Mucosa of descending colon (tissue), 3 donors: Measurements from ENCODE around the gene ZNF500. TPM values are rescaled to one million over a fixed set of nuclear protein-coding genes. Genes with fewer than 3 reads are reported as not detected.
A peak's percentile ranks its signal among the peaks of the same experiment; 100 is the strongest.

ENCODE experiments used
- ATAC-seq: fragments of 200-7000 bp; cut with Tn5 transposase; one replicate; pipeline ENCODE4 v1.9.1; 2020; ENCODE audit warnings: mild to moderate bottlenecking, moderate library complexity
- DNase-seq, 3 donors: peaks; one replicate each; pipeline ENCODE4 v3.0.0-alpha.2; 2020
- H3K36me3 ChIP-seq: fragments of 200-600 bp; one replicate; pipeline ENCODE4 v1.8.0; 2021; ENCODE audit warnings: low read depth, mild to moderate bottlenecking
- H3K4me1 ChIP-seq: fragments of 200-600 bp; one replicate; pipeline ENCODE4 v1.8.0; 2021; ENCODE audit warnings: low read depth, mild to moderate bottlenecking
- H3K4me3 ChIP-seq: fragments of 200-600 bp; one replicate; pipeline ENCODE4 v1.8.0; 2021; ENCODE audit warnings: mild to moderate bottlenecking
- H3K9me3 ChIP-seq: fragments of 200-600 bp; one replicate; pipeline ENCODE4 v1.8.0; 2021; ENCODE audit warnings: mild to moderate bottlenecking
- intact Hi-C, 2 donors: fragments of 100-400 bp; cut with DNase I in 1 of 2; cut with micrococcal nuclease in 1 of 2; formaldehyde crosslinking; loops; one replicate each; pipeline versions ENCODE4 v1.11.0 to v1.11.1; 2022; cut with DNase I, micrococcal nuclease
- total RNA-seq, 3 donors: library from RNA; stranded (reverse); fragmentation: NEBNext Ultra II Directional in 2 of 3; extraction: Animal tissue kit (Norgen Biotek cat#: 25700) in 2 of 3; gene quantifications; one replicate each; pipeline versions ENCODE4 v1.2.1 to v1.2.4, GENCODE V29; 2021 to 2023
- TF ChIP-seq, protein P1 (sequence below): fragments of 200-600 bp; IDR thresholded peaks from one replicate; pipeline ENCODE4 v1.8.0; 2022; ENCODE audit warnings: antibody characterized with exemption, mild to moderate bottlenecking
- donor health status: DM: no; HTN: no; CAD: no; lungs with moderate emphysema.
- donor health status: DM: no; HTN: no; CAD: no.
- donor health status: DM: no; HTN: yes; CAD: no.

Gene ZNF500
- total RNA-seq, 3 donors from 2014 or later, result 11.0 to 22.9 (median 18.8) TPM

DNA sequence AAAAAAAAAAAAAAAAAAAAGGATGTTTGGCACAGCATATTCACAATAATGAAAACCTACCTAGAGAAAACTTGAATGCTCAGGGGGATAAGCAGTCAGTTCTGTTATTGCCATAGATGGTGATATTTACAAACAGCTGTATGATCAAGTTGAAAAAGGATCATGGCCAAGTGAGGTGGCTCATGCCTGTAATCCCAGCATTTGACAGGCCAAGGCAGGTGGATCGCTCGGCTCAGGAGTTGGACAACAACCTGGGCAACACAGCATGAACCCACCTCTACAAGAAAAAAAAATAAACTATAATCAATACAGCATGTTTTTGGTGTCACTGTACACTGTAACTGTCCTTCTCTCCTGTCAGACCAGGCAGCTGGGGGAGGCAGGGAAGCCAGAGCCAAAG is 52.0 kb downstream of the ZNF500 start:
- ATAC-seq, result no peak
- TF ChIP-seq, protein P1, sequence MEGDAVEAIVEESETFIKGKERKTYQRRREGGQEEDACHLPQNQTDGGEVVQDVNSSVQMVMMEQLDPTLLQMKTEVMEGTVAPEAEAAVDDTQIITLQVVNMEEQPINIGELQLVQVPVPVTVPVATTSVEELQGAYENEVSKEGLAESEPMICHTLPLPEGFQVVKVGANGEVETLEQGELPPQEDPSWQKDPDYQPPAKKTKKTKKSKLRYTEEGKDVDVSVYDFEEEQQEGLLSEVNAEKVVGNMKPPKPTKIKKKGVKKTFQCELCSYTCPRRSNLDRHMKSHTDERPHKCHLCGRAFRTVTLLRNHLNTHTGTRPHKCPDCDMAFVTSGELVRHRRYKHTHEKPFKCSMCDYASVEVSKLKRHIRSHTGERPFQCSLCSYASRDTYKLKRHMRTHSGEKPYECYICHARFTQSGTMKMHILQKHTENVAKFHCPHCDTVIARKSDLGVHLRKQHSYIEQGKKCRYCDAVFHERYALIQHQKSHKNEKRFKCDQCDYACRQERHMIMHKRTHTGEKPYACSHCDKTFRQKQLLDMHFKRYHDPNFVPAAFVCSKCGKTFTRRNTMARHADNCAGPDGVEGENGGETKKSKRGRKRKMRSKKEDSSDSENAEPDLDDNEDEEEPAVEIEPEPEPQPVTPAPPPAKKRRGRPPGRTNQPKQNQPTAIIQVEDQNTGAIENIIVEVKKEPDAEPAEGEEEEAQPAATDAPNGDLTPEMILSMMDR, result no peak
- no peaks in the 10 kb centered on the region for H3K9me3 ChIP-seq
- intact Hi-C loops, result no loop called here
- no peak overlapping the region for H3K4me3 ChIP-seq
- no peaks in the 10 kb centered on the region for H3K4me1 ChIP-seq
- no peaks in the 10 kb centered on the region for H3K36me3 ChIP-seq
- DNase-seq, result no peak

DNA sequence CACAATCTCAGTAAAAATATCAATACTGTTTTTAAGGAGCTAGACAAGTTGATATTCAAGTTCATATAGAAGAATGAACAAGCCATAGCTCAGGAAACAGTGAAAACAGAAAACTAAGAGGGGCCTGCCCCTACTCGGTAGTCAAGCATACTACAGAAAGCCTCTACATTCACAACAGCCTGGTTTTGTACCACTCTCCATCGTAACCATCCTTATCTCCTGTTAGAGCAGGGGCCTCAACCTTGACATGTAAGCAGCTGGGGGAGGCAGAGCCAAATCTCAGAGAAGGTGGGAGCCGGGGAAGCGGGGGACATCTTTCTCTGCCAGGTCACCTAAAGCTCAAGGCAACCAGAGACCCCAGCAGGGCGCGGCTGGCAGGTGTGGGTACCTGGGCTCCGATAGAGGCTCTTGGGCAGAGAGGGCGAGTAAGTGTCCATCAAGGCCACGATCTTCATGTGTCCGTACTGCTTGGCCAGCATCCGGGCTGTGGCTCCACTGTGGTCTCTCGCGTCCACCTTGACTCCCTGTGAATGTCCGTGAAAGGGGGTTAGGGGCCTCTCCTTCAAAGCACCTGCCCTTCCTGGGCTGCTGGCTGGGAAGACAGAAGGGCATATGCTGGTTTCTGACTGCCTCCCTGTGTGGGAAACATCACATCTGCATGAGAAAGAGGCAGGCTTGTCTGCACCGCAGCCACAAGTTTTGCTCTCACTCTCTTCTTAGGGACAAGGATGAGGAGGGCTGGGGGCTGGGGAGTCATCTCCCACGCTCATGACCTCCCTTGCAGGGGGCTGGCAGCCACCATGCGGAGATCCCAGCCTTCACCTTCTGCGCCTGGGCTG is 53.1 kb downstream of the ZNF500 start:
- Histone ChIP-seq H3K4me3 (no peak overlapping the region), H3K9me3 (no peaks in the 10 kb centered on the region), H3K36me3 (no peaks in the 10 kb centered on the region), H3K4me1 (no peaks in the 10 kb centered on the region)
- peak in 1 of 3 donors; percentile 37 for DNase-seq
- TF ChIP-seq, protein P1, result no peak
- ATAC-seq, result no peak
- intact Hi-C loops, result no loop called here

DNA sequence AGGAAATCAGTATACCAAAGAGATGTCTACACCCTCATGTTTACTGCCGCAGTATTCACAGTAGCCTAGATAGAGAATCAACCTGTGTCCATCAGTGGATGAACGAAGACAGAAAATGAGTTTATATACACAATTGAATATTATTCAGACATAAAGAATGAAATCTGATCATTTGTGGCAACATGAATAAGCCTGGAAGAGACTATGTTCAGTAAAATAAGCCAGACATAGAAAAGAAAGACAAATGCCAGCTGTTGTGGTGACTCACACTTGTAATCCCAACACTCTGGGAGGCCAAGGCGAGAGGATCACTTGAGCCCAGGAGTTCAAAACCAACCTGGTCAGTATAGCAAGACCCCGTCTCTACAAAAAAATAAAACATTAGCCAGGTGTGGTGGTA is 57.5 kb downstream of the ZNF500 start:
- H3K36me3 ChIP-seq, result no peaks in the 10 kb centered on the region
- H3K4me1 ChIP-seq, result no peaks in the 10 kb centered on the region
- DNase-seq, result no peak
- H3K9me3 ChIP-seq, result no peaks in the 10 kb centered on the region
- TF ChIP-seq, protein P1, result no peak
- ATAC-seq, result no peak
- intact Hi-C loops, result no loop called here
- H3K4me3 ChIP-seq, result no peak overlapping the region

DNA sequence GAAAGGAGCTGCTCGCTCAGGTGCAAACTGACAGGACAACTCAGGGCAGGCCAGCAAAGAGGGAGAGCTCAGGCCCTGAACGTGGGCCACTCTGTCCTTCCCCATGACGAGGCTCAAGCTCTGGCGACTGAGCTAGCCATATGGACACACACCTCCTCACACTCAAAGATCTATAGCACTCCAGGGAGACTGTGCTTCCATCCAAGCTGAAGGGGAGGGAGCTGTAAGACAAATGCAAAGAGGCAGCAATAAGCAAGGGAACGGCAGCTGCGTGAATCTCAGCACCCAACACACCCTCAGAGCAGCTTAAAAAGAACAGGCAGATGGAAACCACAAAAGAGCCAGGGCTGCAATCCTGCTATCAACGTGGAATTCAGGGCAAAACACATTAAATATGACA is 60.1 kb downstream of the ZNF500 start:
- Histone ChIP-seq H3K36me3 (no peaks in the 10 kb centered on the region), H3K4me1 (peaks cover 9% of the 10 kb centered on the region), H3K9me3 (no peaks in the 10 kb centered on the region), H3K4me3 (no peak overlapping the region)
- intact Hi-C loops, result no loop called here
- ATAC-seq (no peak), DNase-seq (no peak)
- TF ChIP-seq, protein P1, result no peak

DNA sequence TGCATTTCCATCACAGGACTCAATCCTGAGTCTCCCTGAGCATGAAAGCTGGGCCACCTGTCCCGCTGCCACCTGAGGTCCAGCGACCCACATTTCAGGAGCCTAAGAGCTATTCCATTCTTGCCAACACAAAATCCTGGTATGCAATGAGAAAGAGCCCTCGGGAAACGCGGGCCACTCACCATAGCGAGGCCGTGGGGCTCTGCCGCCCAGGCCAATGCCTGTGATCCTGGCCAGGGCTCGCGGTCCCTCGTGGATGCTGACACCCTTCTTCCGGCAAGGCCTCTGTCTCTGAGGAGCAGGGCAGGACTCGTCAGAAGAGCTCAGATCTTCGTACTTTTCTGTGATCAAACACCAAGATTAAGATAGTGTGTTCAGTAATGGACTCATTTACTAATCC is 62.0 kb downstream of the ZNF500 start:
- H3K36me3 ChIP-seq, result no peaks in the 10 kb centered on the region

More for the DNA sequence above, 62.0 kb downstream of the ZNF500 start:
- TF ChIP-seq, protein P1, result no peak
- DNase-seq, result no peak
- peaks cover 17% of the 10 kb centered on the region for H3K4me1 ChIP-seq
- no peaks in the 10 kb centered on the region for H3K9me3 ChIP-seq
- intact Hi-C loops, result no loop called here
- no peak for ATAC-seq
- no peak overlapping the region for H3K4me3 ChIP-seq
